ENCODE results near the gene EFNA3.

GRCh38 chr1:155070721-155071569, 7.7 kb upstream of the EFNA3 start:
- peak; percentile 58 for TF ChIP-seq CTCF (IDR thresholded peaks at IDR 0.05; ENCODE audit: poor library complexity, severe bottlenecking)
- peak; percentile 69 for TF ChIP-seq POLR2AphosphoS5 (IDR thresholded peaks at IDR 0.05)
- peak; percentile 38 for TF ChIP-seq TAF1 (IDR thresholded peaks at IDR 0.05; ENCODE audit: low read depth)
- TF ChIP-seq EP300 (conservative IDR thresholded peaks at IDR 0.05; ENCODE audit: poor library complexity, severe bottlenecking): peak; percentile 47
- TF ChIP-seq EZH2 (IDR thresholded peaks at IDR 0.05; ENCODE audit: borderline replicate concordance, insufficient read depth, low read length, poor library complexity, severe bottlenecking): no peak

All from neural cell (in vitro differentiated cells).